Trophoblast cell (in vitro differentiated cells and primary cell): ENCODE data around the gene SREBF2.
A peak's percentile ranks its signal among the peaks of the same experiment; 100 is the strongest.

Source experiments
- DNase-seq, 2 donors: peaks; one replicate each; pipeline ENCODE4 v3.0.0-alpha.2; 2016
- H2AFZ ChIP-seq: 2 replicates; pipeline ENCODE4 v1.6.1; 2013; ENCODE audit warnings: low read length, moderate library complexity, mild to moderate bottlenecking; ENCODE audit not compliant: insufficient read depth, poor library complexity
- H2AK5ac ChIP-seq: 2 replicates; pipeline ENCODE4 v1.6.1; 2013; ENCODE audit warnings: mild to moderate bottlenecking, low read length
- H2BK120ac ChIP-seq: 2 replicates; pipeline ENCODE4 v1.6.1; 2013; ENCODE audit warnings: low read length, mild to moderate bottlenecking, moderate library complexity; ENCODE audit not compliant: insufficient read depth, poor library complexity
- H2BK12ac ChIP-seq: 2 replicates; pipeline ENCODE4 v1.6.1; 2013; ENCODE audit warnings: mild to moderate bottlenecking, low read length, moderate library complexity
- H2BK5ac ChIP-seq: 2 replicates; pipeline ENCODE4 v1.6.1; 2013; ENCODE audit warnings: low read length, low read depth, moderate library complexity, mild to moderate bottlenecking; ENCODE audit not compliant: poor library complexity
- H3K14ac ChIP-seq: 2 replicates; pipeline ENCODE4 v1.6.1; 2013; ENCODE audit warnings: mild to moderate bottlenecking, low read length
- H3K18ac ChIP-seq: 2 replicates; pipeline ENCODE4 v1.6.1; 2013; ENCODE audit warnings: mild to moderate bottlenecking, low read length
- H3K23ac ChIP-seq: 2 replicates; pipeline ENCODE4 v1.6.1; 2013; ENCODE audit warnings: low read length
- H3K27ac ChIP-seq: 2 replicates; pipeline ENCODE4 v1.5.1; 2013; ENCODE audit warnings: low read depth, mild to moderate bottlenecking, inconsistent platforms, low read length, moderate library complexity
- H3K27me3 ChIP-seq: 2 replicates; pipeline ENCODE4 v1.6.1; 2013; ENCODE audit warnings: inconsistent platforms, mild to moderate bottlenecking, low read length, moderate library complexity; ENCODE audit not compliant: insufficient read depth
- H3K36me3 ChIP-seq, 2 experiments: 1 replicate in 1 of 2; 2 replicates in 1 of 2; pipeline ENCODE4 v1.6.1; 2013; ENCODE audit warnings: low read length in 2 of 2, mild to moderate bottlenecking in 2 of 2, moderate library complexity in 1 of 2; ENCODE audit not compliant: insufficient read depth in 2 of 2, control insufficient read depth in 1 of 2
- H3K4ac ChIP-seq: 2 replicates; pipeline ENCODE4 v1.6.1; 2013; ENCODE audit warnings: low read depth, mild to moderate bottlenecking, low read length, moderate library complexity
- H3K4me1 ChIP-seq, 2 experiments: 1 replicate in 1 of 2; 2 replicates in 1 of 2; pipeline ENCODE4 v1.6.1; 2013; ENCODE audit warnings: low read length in 2 of 2, mild to moderate bottlenecking in 2 of 2, moderate library complexity in 1 of 2; ENCODE audit not compliant: insufficient read depth in 2 of 2, control insufficient read depth in 1 of 2
- H3K4me2 ChIP-seq: 2 replicates; pipeline ENCODE4 v1.6.1; 2013; ENCODE audit warnings: inconsistent platforms, mild to moderate bottlenecking, low read length, moderate library complexity
- H3K4me3 ChIP-seq: 2 replicates; pipeline ENCODE4 v1.5.1; 2013; ENCODE audit warnings: mild to moderate bottlenecking, low read depth, low read length, inconsistent platforms
- H3K79me1 ChIP-seq: one replicate; pipeline ENCODE4 v1.6.1; 2013; ENCODE audit warnings: low read length
- H3K79me2 ChIP-seq: 2 replicates; pipeline ENCODE4 v1.6.1; 2013; ENCODE audit warnings: low read length, mild to moderate bottlenecking; ENCODE audit not compliant: control insufficient read depth, insufficient read depth, poor library complexity
- H3K9ac ChIP-seq: 2 replicates; pipeline ENCODE4 v1.6.1; 2013; ENCODE audit warnings: mild to moderate bottlenecking, low read length
- H3K9me3 ChIP-seq: 2 replicates; pipeline ENCODE4 v1.6.1; 2013; ENCODE audit warnings: low read depth, mild to moderate bottlenecking, control low read depth, inconsistent platforms, low read length; ENCODE audit not compliant: insufficient read depth
- H4K12ac ChIP-seq: 2 replicates; pipeline ENCODE4 v1.6.1; 2013; ENCODE audit warnings: low read depth, mild to moderate bottlenecking, low read length, moderate library complexity
- H4K8ac ChIP-seq: 2 replicates; pipeline ENCODE4 v1.6.1; 2013; ENCODE audit warnings: low read depth, mild to moderate bottlenecking, low read length, moderate library complexity
- H4K91ac ChIP-seq: one replicate; pipeline ENCODE4 v1.6.1; 2013; ENCODE audit warnings: low read depth, mild to moderate bottlenecking, low read length, moderate library complexity
- WGBS: extraction: QIAGEN DNeasy Blood & Tissue Kit; methylation state at CpG from one replicate; pipeline ENCODE4 v1.1.7; 2013; ENCODE audit warnings: missing lambda C conversion rate; ENCODE audit not compliant: insufficient read length, insufficient coverage; ENCODE audit errors: extremely low coverage; 5-methylcytosine and 5-hydroxymethylcytosine counted together

SREBF2 gene

GRCh38 chr22:41818011-41818410 is 14.9 kb upstream of the SREBF2 start:
- Histone ChIP-seq H3K27me3 (no peaks in the 10 kb centered on the region), H2BK120ac (no peak overlapping the region), H3K4me2 (no peak overlapping the region), H3K79me1 (no peaks in the 10 kb centered on the region), H3K27ac (no peak overlapping the region), H3K9me3 (peaks cover 3% of the 10 kb centered on the region), H3K23ac (no peak overlapping the region), H3K36me3 (peaks cover 0 to 10% of the 10 kb centered on the region in 2 experiments), H2BK5ac (no peak overlapping the region), H3K4me1 (peaks cover 0 to 9% of the 10 kb centered on the region in 2 experiments), H2AK5ac (no peak overlapping the region), H3K14ac (no peak overlapping the region), H3K9ac (no peak overlapping the region), H4K12ac (no peak overlapping the region), H3K79me2 (no peaks in the 10 kb centered on the region), H3K18ac (no peak overlapping the region), H2BK12ac (no peak overlapping the region), H4K8ac (no peak overlapping the region), H3K4ac (no peak overlapping the region), H4K91ac (no peak overlapping the region), H2AFZ (no peak overlapping the region), H3K4me3 (no peak overlapping the region)
- DNase-seq = peak; percentile 84 to 95
- WGBS = no CpG with 5 or more reads among the region's 5 CpGs

DNA sequence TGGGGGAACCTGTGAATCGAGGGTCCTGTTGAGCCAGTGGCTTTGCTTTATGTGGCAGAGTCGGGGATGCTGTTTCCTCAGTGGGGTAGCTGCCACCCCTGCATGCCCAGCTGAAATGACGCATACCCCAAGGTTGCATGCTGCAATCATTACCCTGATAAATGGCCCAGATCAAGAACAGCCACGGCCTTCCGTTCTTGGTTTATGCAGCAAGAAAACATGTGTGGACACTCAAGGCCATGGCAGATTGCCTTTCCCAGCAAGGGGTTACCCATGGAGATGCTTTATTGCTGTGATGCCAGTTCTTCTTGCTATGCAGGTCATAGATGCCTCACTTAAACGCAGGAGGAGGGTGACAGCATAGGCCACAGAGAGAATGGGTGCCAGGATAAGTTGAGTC is 14.3 kb upstream of the SREBF2 start:
- no peak overlapping the region for H3K14ac ChIP-seq
- no CpG with 5 or more reads among the region's 6 CpGs for WGBS

DNA sequence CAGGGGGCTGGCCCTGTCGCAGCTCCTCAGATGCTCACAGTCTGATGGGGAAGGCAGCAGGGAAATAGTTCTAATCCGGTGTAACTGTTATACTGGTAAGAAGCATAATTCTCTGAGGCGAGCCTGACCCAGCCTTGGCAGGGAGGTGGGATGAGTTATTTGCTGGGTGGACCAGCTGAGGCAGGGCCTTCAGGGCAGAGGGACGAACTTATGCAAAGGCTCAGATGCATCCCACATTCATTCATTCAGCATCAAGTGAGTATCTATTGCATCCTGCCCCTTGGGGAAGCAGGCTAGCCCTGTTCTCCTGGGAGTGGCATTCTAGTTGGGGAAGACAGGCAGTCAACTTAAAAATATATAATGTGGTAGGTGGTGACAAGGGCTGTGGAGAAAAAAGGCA is 13.6 kb upstream of the SREBF2 start:
- Histone ChIP-seq H3K4me3 (no peak overlapping the region), H3K23ac (no peak overlapping the region), H2AK5ac (no peak overlapping the region), H3K14ac (no peak overlapping the region), H3K18ac (no peak overlapping the region), H4K8ac (no peak overlapping the region), H3K4me1 (peaks cover 0 to 9% of the 10 kb centered on the region in 2 experiments), H2BK120ac (no peak overlapping the region), H3K79me2 (no peaks in the 10 kb centered on the region), H3K9me3 (peaks cover 3% of the 10 kb centered on the region), H2BK12ac (no peak overlapping the region), H3K4me2 (no peak overlapping the region), H3K27ac (no peak overlapping the region), H3K27me3 (no peaks in the 10 kb centered on the region), H3K4ac (no peak overlapping the region), H3K79me1 (no peaks in the 10 kb centered on the region), H4K91ac (no peak overlapping the region), H2AFZ (no peak overlapping the region), H3K36me3 (peaks cover 0 to 5% of the 10 kb centered on the region in 2 experiments), H2BK5ac (no peak overlapping the region), H3K9ac (no peak overlapping the region), H4K12ac (no peak overlapping the region)
- no CpG with 5 or more reads among the region's 4 CpGs for WGBS
- DNase-seq = no peak

More for the DNA sequence above, 14.3 kb upstream of the SREBF2 start:
- no peaks in the 10 kb centered on the region for H3K79me2 ChIP-seq
- no peak for DNase-seq
- H4K12ac ChIP-seq = no peak overlapping the region
- H3K79me1 ChIP-seq = no peaks in the 10 kb centered on the region
- H3K4me2 ChIP-seq = no peak overlapping the region
- no peak overlapping the region for H4K8ac ChIP-seq
- H3K4me3 ChIP-seq = no peak overlapping the region
- H3K18ac ChIP-seq = no peak overlapping the region
- no peak overlapping the region for H2BK120ac ChIP-seq
- no peak overlapping the region for H2AFZ ChIP-seq
- H2BK12ac ChIP-seq = no peak overlapping the region
- no peak overlapping the region for H2AK5ac ChIP-seq
- peaks cover 0 to 9% of the 10 kb centered on the region in 2 experiments for H3K4me1 ChIP-seq
- H3K23ac ChIP-seq = no peak overlapping the region
- H3K4ac ChIP-seq = no peak overlapping the region
- no peak overlapping the region for H4K91ac ChIP-seq
- H3K36me3 ChIP-seq = peaks cover 0 to 5% of the 10 kb centered on the region in 2 experiments
- H3K27ac ChIP-seq = no peak overlapping the region
- H3K27me3 ChIP-seq = no peaks in the 10 kb centered on the region
- no peak overlapping the region for H3K9ac ChIP-seq
- peaks cover 3% of the 10 kb centered on the region for H3K9me3 ChIP-seq
- H2BK5ac ChIP-seq = no peak overlapping the region

- Histone ChIP-seq H3K79me2 (no peaks in the 10 kb centered on the region), H2AK5ac (no peak overlapping the region), H3K36me3 (peaks cover 0 to 2% of the 10 kb centered on the region in 2 experiments), H3K27ac (no peak overlapping the region), H2BK5ac (no peak overlapping the region), H4K12ac (no peak overlapping the region), H3K4ac (no peak overlapping the region), H2BK120ac (no peak overlapping the region), H3K79me1 (no peaks in the 10 kb centered on the region), H3K4me2 (no peak overlapping the region), H4K8ac (no peak overlapping the region), H3K14ac (no peak overlapping the region), H3K27me3 (no peaks in the 10 kb centered on the region), H2BK12ac (no peak overlapping the region), H3K18ac (no peak overlapping the region), H4K91ac (no peak overlapping the region), H2AFZ (no peak overlapping the region), H3K4me3 (no peak overlapping the region), H3K9me3 (peaks cover 3% of the 10 kb centered on the region), H3K9ac (no peak overlapping the region), H3K4me1 (peaks cover 0 to 9% of the 10 kb centered on the region in 2 experiments), H3K23ac (no peak overlapping the region)
- DNase-seq = no peak
- no CpG with 5 or more reads among the region's 5 CpGs for WGBS
These were observed 12.5 kb upstream of the SREBF2 start for GRCh38 chr22:41820447-41820846.
